ENCODE results near the gene FOXK2.

Gene FOXK2

DNA sequence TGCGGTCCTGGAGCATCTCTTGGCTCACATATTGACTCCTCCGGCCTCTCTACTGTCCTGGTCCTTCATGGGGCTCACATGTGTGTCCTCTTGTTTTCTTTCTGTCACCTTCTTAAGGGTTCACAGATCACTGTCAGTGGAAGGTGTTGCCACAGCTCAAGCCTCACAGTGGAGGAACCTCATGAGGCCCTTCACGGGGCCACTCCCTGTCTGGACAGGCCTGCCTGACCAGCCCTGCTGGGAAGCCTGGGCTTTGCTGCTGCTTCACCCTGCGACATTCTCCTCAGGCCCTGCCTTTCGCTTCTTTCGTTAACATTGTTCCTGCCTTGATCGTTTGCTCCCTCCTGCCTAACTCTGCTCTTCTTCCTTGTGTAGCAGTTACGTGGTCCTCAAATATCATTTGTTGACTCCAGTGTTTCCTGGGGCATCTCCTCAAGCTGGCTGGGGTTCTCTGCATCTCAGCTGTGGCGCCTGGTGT, 72.8 kb downstream of the FOXK2 start:
- no peak for DNase-seq

DNA sequence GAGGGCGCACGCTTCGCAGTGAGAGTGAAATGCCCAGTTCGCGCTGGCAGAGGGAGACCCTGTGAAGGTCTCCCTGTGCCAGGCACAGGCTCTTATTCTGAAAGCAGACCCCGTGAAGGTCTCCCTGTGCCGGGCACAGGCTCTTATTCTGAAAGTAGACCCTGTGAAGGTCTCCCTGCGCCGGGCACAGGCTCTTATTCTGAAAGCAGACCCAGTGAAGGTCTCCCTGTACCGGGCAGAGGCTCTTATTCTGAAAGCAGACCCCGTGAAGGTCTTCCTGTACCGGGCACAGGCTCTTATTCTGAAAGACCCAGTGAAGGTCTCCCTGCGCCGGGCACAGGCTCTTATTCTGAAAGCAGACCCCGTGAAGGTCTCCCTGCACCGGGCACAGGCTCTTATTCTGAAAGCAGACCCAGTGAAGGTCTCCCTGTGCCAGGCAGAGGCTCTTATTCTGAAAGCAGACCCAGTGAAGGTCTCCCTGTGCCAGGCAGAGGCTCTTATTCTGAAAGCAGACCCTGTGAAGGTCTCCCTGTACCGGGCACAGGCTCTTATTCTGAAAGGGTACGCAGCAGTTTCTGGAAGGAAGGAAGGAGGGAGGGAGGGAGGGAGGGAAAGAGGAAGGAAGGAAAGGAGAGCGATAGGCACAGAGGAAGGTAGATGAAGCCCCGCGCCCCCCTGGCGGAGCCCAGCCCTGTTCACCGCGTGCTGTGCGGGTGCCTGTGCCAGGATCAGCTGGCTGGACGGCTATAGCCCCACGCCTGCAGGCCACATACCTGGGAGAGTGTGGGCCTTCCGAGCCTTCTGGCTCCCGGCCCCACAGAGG, 73.4 kb downstream of the FOXK2 start:
- peak; percentile 83 for DNase-seq

- DNase-seq, result no peak
Observed at GRCh38 chr17:82593590-82594087, 74.1 kb downstream of the FOXK2 start.

- DNase-seq, result no peak
Observed at GRCh38 chr17:82594571-82594970, 75.0 kb downstream of the FOXK2 start.

DNA sequence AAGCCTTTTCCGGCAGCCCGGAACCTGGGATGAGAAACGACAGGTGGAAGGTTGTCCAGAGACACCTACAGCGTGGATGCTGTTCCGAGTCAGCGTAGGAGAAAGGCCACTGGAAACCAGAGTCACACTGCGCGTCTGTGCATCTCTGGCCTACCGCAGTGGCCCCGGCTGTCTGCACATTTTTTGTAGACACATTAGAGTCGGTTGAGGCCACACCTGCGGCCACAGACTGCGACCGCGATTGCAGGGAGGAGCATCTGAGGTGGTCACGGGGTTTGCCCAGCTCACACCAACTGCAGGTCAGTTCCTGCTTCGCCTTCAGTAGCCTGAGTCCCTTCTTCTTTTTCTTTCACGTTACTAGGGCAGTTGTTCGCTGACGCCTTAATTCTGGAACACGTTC, 76.4 kb downstream of the FOXK2 start:
- DNase-seq, result no peak

DNA sequence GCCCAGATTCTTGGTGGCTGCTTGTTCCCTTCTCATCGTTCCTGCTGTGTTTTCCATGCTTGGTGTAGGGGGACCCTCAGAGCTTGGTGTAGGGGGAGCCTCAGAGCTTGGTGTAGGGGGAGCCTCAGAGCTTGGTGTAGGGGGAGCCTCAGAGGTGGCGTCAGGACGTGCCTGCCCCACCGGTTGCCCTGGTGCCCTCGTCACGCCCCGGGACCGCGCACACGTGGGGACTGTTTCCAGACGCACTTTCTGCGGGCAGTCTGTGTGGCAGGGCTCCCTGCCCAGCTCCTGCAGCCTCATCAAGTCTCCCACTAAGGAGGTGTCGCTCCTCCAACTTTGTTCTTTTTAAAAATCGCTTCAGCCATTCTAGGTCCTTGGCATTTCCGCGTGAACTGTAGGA, 76.8 kb downstream of the FOXK2 start:
- no peak for DNase-seq

- no peak for DNase-seq
Observed at GRCh38 chr17:82596837-82597672, 77.5 kb downstream of the FOXK2 start.

DNA sequence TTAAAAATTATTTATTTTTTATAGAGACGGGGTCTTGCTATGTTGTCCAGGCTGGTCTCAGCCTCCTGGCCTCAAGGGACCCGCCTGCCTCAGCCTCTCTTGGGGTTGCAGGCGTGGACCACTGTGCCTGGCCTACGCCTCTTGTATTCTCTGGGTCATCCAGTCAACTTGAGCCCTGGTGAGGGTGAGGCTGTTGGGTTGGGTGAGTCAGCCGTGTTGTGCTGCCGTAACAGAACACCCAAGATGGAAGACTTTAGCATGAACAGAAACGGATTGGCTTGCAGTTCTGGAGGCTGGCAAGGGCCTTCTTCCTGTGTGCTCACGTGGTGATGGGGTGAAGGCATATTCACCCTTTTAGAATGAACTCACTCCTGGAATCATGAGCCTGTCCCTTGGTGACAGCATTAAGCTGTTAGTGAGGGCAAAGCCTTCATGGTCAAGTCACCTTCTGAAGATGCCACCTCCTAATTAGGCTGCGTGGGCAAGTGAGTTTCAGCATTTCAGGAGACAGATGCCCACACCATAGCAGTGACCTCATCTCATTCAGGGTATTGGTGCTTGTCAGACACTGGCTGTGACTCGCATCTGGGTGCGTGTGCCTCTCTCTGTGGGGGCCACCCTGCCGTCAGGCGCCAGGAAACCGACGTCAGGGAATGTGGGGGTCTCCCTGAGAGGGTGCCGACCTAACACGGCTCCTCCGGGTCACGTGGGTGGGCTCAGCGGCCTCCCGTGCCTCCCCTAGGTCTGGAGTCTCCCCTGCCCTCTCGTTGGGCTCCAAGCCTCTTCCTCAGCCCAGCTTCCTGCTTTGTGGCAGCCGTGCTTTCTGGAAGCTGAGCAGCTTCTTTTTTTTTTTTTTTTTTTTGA, 79.0 kb downstream of the FOXK2 start:
- DNase-seq, result no peak

DNA sequence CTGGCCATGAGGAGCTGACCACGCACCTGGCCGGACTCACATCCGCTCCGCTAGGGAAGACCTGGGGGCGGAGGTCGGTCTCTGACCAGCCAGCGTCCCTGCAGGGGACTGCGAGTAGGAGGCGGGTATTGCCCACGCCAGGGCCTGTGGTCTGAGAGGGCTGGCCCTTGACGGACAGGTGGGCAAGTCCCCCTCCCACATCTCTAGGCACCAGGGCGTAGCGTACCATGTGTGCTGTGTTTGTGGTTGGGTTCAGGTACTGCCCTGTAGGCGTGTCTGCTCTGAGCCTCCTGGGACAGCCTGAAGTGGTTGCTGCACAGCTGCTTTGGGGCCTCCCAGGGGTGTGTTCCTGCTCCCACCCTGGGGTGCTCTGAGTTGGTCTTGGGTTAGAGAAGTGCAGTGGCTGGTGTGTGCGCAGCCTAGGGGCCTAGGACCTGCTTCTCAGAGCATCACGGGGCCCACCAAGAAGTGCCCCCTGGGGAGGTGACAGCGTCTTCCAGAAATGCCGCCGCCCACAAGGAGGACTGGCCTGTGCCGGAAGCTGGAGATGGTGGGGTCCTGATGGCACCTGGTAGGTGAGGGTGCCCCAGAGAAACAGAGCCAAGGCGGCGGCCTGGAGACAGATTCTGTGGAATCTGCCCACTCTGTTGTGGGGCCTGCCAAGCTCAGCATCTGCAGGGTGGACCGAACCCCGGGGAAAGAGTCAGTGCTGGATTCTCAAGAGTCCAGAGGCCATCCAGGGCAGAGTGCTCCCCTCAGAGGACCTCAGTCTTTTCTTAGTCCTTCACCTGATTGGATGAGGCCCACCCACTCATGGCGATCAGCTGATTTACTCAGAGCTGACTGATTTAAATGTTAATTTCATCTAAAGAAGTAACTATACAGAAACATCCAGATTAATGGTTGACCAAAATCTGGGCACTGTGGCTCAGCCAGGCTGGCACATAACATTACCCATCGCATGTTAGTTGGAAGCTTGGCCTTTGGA, 80.4 kb downstream of the FOXK2 start:
- DNase-seq, result no peak

DNA sequence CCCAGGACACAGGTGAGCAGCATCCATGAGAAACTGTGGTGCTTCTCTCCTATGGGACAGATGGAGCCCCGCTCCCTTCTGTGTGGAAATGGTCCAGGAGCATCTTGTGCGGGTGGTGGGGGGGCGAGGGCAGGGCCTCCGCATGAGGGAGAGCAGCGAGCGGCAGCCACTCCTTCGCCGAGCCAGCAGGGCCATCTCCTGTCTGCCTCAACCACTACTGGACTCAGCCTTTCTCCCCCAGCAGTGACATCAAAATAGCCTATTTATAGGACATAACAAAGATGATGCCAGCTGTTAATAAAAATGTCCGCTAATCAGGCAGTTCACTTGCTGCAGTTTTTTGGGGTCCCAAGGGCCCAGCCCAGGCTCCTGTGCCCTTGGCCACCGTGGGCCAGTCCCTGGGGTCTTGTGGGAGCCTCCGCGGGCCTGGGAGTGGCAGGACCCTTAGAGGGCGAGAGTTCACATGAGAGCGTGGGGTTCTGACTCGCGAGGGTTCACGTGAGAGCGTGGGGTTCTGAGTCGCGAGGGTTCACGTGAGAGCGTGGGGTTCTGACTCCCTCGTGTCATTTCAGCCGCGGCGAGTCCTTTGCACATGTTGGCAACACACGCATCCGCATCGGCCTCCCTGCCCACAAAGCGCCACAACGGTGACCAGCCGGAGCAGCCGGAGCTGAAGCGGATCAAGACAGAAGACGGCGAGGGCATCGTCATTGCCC, 81.4 kb downstream of the FOXK2 start:
- DNase-seq, result no peak

- no peak for DNase-seq
Observed at GRCh38 chr17:82601447-82602000, 82.0 kb downstream of the FOXK2 start.

DNA sequence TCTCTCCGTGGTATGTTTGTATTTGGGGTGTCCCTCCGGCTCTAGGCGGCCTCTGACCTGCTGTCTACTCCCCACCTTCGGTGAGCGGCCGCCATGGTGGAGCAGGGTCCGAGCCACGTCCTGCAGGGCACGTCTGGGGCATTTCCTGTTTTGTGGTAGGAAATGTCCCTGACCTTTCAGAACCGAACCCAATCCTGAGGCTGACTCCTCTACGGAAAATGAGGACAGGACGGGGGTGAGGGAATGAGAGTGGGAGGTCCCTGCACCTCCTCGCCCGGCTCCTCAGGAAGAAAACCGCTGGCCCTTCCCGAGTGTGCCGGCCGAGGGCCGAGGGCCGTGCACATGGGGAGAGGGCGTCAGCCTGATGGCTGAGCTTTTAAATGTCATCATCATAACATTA, 83.0 kb downstream of the FOXK2 start:
- no peak for DNase-seq

GRCh38 chr17:82602986-82603710, 83.6 kb downstream of the FOXK2 start:
- DNase-seq, result no peak

DNA sequence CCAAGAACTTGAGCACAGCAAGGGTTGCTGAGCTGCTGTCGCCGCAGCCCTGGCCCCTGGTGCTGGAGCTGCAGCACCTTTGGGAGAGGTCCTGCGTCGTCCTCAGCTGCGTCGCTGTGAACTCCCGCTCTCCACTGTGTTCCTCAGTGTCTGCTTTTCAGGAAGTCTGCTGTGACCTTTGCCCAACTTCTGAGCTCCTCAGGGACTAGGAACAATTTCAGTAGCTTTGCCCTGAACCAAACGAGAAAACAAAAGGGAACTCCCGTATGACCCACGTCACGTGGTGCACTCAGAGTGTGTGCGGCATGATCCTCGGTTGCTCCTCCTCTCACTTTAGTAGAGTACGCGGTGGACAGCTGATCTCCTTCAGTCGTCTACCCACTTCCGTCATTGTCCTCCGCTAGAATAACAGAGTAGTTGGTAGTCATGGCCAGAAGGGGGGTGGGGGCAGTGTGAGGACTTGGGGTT, 84.5 kb downstream of the FOXK2 start:
- DNase-seq, result peak; percentile 81

GRCh38 chr17:82604532-82604931, 85.0 kb downstream of the FOXK2 start:
- DNase-seq, result no peak

- no peak for DNase-seq
Observed at GRCh38 chr17:82605939-82606600, 86.5 kb downstream of the FOXK2 start.

DNA sequence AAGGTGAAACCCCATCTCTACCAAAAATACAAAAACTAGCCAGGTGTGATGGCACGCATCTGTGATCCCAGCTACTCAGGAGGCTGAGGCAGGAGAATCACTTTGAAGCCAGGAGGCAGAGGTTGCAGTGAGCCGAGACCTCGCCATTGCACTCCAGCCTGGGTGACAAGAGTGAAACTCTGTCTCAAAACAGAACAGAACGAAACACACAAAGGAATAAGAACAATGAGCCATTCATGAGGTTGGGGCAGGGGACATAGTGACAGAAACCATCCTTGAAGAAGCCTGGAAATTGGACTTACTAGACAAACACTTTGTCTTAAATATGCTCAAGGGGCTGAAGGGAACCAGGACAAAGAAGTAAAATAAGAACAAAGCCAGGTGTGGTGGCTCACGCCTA, 89.3 kb downstream of the FOXK2 start:
- no peak for DNase-seq

DNA sequence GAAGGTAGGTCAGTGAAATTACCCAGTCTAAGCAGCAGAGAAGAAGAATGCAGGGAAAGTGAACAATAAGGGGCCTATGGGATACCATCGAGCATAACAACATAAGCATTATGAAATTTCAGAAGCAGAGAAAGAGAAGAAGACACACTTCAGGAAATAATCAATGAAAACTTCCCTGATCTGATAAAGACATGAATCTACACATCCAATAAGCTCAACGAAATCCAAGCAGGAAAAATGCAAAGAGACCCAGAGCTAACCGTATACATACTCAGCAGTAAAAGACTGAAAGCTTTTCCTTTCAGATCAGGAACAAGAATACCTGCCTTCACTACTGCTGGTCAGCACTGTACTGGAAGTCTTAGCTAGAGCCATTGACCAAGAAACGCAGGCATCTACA, 90.1 kb downstream of the FOXK2 start:
- no peak for DNase-seq
